Measurements from ENCODE around the gene INAFM2.
A peak's percentile ranks its signal among the peaks of the same experiment; 100 is the strongest.

The INAFM2 gene

DNA sequence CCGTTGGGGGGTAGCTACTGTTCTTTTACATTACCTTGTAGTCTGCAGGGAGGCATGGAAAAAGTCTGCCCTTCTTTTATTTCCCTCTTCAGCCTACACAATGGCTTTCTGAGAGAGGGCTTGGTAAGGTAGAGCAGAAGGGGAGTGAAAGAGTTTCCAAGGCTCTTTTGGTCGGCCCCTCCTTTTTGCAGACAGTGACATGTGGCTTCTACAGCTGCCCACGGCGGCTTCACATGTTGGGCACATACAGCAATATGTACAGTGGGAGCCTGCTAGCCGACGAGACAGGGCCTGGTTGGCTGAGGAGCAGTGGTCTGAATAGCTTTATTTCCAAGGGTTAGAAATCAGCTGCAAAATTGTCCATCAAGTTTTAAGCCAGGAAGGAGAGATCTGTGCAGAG is 4.0 kb downstream of the INAFM2 start:
- no peak for DNase-seq (ENCODE audit: low read depth in 4 of 4, low spot score in 1 of 4)

DNA sequence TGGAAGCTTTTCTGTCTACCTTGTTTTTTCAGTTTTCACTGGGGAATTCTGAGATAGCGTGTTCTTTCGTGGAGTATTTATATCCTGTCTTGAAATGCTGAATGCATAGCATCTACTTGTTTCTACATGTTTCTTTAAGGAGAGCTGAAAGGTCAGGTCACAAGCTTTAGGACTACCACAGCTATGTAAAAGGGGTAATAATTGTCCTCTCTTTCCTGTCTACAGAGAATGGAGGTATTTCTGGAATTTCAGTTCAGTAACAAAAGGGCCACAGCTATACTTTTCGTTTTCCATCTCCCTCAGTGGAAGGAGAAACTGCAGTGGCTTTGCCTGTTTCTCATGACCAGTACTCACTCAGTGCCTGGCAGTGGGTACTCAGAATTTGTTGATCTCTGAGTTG is 4.7 kb downstream of the INAFM2 start:
- no peak for DNase-seq (ENCODE audit: low read depth in 4 of 4, low spot score in 1 of 4)

DNA sequence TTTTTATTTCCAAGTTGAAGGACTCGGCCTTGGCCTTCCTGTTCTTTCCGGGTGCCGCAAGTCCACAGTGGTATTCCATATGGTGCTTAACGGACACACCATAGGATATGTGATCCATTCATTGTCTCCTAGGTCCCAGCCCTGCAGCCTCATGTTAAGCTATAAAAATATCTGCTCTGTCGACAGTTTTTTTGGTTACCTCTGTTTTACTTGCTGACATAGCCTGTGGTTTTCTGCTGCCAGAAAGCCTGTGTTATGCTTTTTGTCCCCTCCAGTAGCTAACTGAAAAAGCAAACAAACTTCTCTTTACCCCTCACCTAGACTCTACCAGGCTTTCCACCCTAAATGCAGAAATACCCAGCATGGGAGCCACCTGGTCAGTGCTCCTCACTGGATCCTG is 5.3 kb downstream of the INAFM2 start:
- DNase-seq (ENCODE audit: low read depth in 4 of 4, low spot score in 1 of 4) = no peak

DNA sequence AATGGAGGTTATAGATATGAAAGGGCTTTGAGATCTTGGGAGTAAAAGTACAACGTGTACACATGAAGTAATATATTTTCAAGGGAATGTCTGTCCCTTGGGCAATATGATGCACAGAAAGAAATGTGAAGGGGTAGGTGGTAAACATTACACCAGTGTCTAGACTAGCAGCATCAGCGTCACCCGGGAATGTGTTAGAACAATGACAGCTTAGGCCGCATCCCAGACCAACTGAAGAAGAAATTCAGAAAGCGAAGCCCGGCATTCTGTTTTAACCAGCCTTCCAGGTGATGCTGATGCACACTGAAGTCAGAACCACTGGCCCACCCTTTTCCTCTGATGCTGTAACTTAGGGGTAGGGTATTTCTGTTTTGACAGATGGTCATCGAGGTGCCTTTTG is 6.3 kb downstream of the INAFM2 start:
- no peak for DNase-seq (ENCODE audit: low read depth in 4 of 4, low spot score in 1 of 4)

DNA sequence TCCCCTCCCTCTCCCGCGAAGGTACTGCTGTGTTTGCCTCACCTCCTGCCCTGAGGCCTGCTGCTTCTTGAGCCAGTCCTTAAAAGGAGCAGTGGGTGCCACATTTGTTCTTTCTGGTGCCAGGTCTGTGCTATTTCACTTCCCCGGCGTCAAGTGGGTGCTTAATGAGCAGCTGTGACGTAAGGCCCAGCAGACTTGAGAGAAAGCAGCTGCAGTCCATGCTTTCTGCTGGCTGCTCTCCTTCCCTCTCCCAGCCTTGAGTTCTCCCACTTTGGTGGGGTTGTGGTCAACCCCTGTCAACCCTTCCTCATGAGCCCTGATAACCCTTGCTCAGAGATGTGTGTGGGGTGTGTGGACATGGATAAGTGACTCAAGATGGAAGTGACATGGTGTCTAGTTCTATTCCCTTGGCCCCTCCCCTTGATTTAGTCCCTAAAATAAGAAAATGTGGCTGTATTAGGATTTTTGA is 6.9 kb downstream of the INAFM2 start:
- DNase-seq (ENCODE audit: low read depth in 4 of 4, low spot score in 1 of 4) = no peak

DNA sequence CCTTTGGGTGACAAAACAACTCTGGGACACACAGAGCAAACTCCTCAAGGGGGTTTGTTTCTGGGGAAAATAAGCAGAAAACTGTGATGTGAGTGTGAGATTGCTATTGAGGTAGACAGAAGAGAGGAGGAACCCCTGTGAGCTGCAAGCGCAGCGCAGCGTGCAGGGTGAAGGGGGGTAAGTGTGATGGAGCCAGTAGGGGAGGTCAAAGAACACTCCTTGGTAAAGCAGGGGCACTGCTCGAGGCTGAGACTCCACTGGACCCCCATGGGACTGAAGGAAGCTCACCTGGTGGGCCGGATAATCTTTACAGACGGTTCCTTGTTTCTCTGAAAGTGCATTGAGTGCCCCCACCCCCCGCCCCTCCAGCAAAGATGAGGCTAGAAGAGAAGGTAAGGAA is 7.5 kb downstream of the INAFM2 start:
- DNase-seq (ENCODE audit: low read depth in 4 of 4, low spot score in 1 of 4) = no peak

DNA sequence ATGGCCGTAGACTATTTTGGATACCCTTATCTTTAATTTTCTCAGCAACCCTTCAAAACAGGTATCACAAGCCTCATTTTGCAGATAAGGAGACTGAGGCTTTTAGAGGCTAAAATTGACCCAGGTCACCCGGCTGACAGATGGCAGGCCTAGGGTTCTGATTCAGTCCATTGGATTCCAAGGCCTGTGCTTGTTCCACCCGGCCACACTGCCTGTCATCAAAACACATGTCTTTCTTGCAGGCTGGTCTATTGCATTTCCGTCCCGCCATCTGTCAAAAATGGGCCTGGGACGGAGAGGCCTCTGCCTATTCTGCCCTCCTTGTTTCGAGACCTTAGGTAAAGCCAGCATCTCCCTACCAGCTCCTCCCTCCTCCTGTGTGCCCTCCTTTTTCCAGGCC is 8.1 kb downstream of the INAFM2 start:
- DNase-seq (ENCODE audit: low read depth in 4 of 4, low spot score in 1 of 4) = no peak

DNA sequence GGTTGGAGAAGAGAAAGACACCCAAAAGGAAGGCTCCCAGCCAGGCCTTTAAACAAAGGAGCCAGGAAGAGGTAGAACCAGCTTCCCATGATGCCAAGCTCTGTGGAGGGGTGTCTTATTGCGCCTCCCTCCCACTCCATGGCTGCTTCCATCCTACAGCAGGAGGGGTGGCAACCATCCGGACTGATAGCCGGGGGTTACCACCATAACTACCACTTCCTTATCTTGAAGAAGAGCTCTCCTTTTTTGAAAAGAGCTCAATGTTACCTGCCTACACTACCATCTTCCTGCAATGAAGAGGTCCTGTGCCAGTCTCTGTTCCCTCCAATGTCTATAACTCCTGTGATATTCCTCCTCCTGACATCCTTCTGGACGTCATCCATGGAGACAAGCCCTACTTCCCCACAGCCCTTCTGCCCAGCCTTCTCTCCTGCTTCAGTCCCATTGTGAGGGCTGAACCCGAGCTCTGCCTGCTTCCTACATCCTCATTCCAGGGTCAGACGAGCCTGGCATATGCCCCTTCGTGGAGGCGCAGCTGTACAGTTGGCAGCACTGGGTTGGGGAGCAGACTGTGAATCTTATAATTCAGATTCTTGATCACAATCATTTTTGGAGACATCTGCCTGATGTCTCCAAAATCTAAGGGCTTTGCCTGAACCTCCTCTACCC is 8.8 kb downstream of the INAFM2 start:
- no peak for DNase-seq (ENCODE audit: low read depth in 4 of 4, low spot score in 1 of 4)

DNA sequence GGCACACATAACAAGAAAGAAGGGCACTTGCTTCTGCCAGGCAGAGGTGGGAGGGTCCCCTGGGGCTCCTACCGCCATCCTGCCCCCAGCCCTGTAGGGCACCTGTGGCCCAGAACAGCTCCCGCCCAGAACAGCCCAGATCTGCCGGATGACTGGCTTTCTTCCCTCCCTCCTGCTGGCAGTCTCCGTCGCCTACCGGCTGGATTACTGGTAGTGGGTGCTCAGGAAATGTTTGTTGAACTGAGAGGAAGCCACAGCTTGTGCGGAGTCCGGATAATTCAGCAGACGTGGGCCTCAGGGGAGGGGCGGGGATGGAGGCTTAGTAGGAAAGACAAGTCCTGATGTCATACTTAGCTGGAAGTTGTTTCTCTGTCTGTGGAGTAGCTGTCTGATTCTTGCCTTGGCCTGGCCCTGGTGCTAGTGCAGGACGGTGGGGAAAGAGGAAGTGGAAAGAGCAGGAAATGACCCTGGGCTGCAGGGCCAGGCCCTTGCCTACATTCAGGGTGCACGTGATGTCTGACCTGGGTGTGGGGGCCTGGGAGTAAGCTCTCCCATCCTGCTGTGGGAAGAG is 10.5 kb downstream of the INAFM2 start:
- no peak for DNase-seq (ENCODE audit: low read depth in 4 of 4, low spot score in 1 of 4)

DNA sequence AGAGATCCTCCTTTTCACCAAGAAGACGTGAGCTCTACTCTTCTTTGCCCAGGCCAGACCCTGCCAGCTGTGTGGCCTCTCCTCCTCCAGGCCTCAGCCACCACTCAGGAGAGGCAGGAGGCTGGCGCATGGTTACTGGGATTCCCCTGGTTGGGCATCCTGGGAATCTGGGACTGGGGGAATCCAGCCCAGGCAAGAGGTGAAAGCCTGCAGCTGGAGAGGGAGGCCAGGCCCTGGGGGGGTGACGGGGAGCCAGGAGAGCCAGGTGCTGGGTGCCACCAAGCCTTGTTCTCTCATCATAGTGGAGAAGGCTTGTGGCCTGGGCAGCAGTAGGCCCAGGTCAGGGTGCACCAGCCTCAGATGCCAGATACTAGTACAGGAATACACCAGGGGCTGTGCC is 11.0 kb downstream of the INAFM2 start:
- DNase-seq (ENCODE audit: low read depth in 4 of 4, low spot score in 1 of 4) = no peak

DNA sequence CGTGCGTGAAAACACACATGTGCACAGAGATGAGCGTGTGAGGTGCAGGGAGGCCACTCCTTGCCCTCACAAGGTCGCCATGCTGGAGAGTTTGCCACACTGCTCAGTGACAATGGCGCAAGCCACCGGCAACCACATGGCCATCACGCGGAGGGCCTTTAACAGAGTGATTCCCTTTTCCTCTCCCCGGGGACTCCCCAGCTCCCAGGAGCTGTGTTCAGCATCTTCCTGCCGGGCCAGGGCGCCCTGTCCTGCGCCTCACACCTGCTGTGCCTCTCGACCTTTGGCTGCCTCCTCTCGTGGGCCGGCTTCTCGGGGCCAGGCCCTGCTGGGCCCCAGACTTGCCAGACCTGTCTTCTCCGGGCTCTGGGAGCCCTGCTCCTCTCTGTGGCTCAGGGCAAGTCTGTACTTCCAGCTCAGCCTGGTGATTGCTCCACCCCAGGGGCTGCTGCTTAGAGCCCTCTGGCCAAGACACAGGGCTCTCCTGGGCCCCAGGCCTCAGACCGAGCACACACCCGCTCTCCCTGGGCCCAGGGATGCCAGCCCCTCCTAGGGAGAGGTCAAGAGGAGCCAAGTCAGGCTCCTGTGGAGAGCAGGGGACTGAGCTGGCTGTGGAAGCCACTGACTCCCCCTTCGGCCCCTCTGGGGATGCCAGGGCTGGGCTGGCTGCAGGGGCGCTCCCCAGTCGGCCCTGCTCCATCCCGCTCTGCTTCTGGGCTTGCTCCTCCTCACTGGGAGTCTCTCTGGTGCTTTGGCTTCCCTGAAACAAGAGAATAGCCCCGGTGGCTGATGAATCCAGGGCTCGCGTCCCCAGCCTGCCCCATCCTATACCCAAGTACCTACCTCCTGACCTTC is 11.7 kb downstream of the INAFM2 start:
- DNase-seq (ENCODE audit: low read depth in 4 of 4, low spot score in 1 of 4) = no peak

DNA sequence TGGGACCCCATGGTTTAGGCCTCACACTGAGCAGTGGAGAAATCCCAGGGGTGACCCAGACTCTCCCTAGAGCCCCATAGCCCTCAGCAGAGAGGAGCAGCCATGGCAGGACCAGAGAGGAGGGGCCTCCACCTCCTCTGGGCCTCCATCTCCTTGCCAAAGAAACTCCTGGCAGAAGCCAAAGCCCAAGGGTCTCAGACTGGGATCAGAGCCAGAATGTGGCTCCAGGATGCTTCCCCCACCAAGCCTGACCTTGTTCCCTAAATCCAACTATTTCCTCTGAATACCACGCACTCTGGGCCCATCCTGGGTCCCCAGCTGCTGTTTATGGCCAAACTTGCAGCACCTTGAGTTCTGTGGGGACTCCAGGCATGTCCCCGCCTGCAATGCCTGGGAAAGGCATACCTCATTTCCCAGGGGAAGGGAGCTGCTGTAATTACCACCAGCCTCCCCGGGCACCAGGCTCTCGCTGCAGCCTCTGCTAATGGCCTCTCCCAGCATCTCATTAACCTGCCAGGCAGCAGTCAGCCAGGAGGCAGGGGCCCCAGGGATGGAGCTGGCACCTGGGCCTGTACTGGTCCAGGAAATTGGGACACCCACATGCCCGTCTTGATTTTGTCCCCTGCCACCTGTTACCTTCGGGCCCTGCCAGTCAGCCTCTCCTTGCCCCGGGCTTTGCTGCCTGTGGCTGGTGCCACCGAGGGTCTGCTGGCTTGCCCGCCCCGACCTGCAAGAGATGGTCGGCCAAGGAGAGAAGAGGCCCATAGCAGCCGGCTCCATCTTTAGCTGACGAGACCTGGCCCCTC is 12.6 kb downstream of the INAFM2 start:
- no peak for DNase-seq (ENCODE audit: low read depth in 4 of 4, low spot score in 1 of 4)

DNA sequence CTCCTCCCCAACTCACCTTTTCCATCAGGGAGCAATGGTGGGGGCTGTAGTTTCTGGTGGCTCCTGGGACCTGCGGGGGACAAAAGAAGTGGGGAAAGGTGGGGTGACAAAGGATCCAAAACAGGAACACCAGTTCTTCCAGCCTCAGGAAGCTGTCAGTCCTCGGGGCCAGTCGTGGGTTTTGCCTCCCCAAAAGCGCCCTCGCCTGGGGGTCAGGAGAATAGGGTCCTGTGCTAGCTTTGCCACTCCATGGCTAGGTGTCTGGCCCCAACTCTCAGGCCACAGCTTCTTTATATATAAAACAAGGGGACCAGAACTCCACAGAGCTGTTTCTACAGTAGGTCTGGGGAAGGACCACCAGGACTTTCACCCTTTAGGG is 13.2 kb downstream of the INAFM2 start:
- no peak for DNase-seq (ENCODE audit: low read depth in 4 of 4, low spot score in 1 of 4)

DNA sequence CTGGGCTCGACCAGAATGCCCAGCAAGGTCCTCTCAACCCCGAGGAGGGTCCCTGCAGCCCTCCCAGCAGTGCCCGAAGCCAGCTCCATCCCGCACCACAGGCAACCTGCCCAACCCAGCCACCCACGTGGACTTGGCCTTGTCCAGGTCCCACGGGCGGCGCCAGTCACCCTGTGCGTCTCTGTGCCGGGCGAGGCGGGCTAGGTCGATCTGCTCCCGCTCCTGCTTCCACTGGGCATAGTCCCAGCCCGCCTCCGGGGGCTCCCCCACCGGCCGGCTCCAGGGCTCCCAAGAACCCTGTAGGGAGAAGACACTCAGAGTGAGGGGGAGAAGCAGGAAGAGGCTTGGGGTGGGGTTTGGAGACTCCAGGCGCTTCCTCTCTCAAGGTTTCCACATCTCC is 14.1 kb downstream of the INAFM2 start:
- DNase-seq (ENCODE audit: low read depth in 4 of 4, low spot score in 1 of 4) = no peak

DNA sequence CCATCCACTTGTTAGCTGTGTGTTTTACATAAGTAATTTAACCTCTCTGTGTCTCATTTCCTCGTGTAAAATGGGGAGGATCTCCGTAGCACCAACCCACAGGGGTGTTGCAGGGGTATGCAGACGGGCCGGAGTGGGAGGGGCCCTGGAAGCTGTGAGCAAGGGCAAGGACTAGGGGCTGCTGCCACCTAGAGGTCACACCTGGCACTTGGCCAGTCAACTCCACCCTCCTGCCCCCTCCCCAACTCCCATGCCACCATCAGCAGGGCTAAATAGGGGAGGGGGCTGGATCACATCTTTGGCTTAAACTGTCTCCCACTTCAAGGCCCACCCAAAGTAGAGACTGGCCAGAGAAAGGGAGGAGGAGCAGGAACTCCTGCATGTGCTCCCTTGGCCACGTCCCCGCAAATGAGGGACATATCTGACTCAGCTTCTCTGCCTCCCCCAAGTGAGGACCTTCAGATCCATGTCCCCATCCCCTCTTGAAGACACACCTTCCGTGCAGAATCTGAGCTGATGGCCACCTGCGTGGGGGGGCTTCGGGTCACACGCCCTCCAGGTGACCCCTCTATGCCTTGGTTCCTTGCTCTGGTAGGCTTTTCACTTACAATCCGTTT is 14.7 kb downstream of the INAFM2 start:
- peak; percentile 59 to 69 (median 67) for DNase-seq (ENCODE audit: low read depth in 4 of 4, low spot score in 1 of 4)

DNA sequence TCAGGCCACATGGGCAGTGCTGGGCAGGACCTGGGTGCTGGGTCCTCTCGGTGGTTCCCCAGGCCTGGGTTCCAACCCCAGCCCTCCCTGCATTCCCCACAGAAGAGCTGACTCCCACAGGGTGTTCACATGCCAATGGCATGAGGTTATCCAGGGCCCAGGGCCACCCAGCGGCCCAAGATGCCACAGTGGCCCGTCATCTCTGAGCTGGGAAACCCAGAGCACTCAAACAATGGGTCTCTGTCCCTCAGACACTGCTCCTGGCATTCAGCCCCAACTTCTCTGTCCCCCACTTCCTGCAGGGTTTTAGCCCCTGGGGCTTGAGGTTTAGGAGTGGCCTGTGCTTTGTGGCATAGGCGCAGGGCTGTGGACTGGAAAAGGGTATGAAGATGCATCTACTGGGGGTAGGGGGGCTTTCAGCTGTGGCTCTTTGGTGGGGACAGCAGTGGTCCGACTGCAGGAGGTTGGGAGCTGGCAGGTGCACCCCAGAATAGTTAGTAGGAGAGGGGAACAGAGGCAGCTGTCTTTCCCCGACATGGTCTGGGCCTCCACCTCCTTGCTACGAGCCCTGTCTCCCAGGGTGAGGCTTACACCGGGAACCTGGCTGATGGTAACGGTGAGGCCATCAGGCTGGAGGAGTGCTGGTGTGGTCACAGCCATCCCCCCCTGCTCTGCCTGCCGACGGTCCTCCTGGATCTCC is 15.6 kb downstream of the INAFM2 start:
- no peak for DNase-seq (ENCODE audit: low read depth in 4 of 4, low spot score in 1 of 4)

DNA sequence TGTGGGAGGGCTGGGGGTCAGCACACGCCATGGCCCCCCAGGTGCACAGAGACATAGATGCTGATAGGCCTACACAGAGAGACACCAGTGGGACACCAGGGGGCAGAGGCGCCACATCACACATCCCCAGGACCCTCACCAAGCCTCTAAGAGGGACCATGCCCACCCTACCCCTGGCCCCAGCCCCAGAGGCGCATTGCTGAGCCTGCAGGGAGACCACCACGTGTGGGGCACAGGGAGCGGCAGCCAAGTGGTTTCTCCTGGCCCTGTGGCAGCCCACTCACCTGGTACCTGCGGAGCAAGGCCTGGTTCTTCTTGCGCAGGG is 16.1 kb downstream of the INAFM2 start:
- DNase-seq (ENCODE audit: low read depth in 4 of 4, low spot score in 1 of 4) = no peak

DNA sequence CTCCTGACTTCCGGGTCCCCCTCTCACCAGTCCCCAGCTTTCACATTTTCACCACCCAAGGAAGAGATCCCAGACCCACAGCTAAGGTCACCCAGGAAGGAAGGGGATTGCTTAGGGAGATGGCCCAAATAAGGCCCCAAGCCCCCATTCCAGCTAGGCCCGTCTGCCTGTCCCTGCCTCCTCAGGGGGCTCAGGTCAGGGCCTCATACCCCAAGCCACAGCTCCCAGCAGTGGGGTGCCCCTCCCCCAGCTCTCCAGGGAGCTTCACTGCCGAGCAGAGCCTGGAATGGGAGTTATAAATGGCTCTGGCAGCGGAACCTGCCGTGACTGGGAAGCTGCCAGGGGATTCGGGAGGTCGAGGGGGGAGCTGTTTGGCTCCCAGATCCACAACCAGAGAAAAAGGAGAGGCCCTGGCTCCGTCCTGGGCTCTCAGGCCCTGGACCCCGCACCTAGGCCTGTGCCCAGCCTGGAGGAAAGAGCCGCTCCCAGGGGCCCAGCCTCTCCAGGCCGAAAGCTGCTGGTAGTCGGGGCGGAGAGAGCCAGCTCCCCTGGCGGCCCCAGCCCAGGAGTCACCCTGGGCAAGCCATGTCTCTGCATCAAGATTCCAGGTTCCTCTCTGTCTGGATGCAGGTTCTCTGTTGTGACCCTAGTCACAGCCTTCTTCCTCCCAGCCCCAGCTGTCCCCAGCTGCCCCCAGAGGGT is 16.7 kb downstream of the INAFM2 start:
- no peak for DNase-seq (ENCODE audit: low read depth in 4 of 4, low spot score in 1 of 4)

DNA sequence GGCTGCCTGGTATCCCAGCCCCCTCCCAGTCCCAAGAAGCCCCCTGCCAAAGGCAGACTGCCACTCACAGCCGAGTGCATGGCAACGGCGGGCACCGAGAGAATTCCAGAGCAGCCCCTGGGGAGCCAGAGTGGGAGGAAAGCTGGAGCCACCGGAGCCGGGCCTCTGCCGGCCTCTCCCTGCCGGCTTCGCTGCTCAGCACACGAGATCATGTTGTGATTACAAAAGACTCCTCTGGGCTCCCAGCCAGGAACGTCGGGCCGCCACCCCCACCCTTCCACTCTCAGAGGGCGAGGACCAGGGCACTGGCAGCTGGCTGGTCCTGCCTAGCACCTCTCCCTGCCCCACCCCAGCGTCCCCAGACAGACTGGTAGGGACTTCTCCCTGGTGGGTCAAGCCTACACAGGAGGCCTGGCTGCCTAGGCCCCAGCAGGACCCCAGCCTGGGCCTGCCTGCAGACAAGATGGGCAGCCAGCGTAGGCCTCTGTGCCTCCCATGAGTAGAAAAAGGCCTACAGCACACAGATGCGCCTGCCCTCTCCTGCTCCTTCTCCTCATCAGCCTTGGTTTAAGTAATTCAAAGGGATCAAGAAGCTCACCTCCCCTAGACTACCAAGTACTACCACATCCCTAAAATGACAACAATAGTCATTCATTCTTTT is 17.4 kb downstream of the INAFM2 start, which contains the start of gene CCDC9B:
Gene CCDC9B (minus strand): TSS at position 200 of the 661 bp plus-strand sequence. CDS start 120 bp downstream, at position 80.
- DNase-seq (ENCODE audit: low read depth in 4 of 4, low spot score in 1 of 4) = no peak
